ENCODE results near the gene UBXN11.

UBXN11 gene

GRCh38 chr1:26351590-26352337 lies 45.3 kb upstream of the UBXN11 start:
- in situ Hi-C loops (cut with MboI; ENCODE audit: low pct_unique_long_range_greater_than_20kb, low sequenced_read_pairs, unreplicated experiment) = no loop called here
- no peak for TF ChIP-seq CTCF (IDR thresholded peaks at IDR 0.05; ENCODE audit: extremely low read depth, insufficient read depth, missing control alignments)
- DNase-seq (ENCODE audit: low spot score) = no peak

- in situ Hi-C loops (cut with MboI; ENCODE audit: low pct_unique_long_range_greater_than_20kb, low sequenced_read_pairs, unreplicated experiment) = no loop called here
- no peak for DNase-seq (ENCODE audit: low spot score)
- TF ChIP-seq CTCF (IDR thresholded peaks at IDR 0.05; ENCODE audit: extremely low read depth, insufficient read depth, missing control alignments) = no peak
These were observed 44.5 kb upstream of the UBXN11 start for GRCh38 chr1:26350701-26351589.

- in situ Hi-C loops (cut with MboI; ENCODE audit: low pct_unique_long_range_greater_than_20kb, low sequenced_read_pairs, unreplicated experiment) = no loop called here
- DNase-seq (ENCODE audit: low spot score) = no peak
These were observed 43.9 kb upstream of the UBXN11 start for GRCh38 chr1:26350343-26350700.

GRCh38 chr1:26349877-26350244 lies 43.4 kb upstream of the UBXN11 start:
- no peak for TF ChIP-seq CTCF (IDR thresholded peaks at IDR 0.05; ENCODE audit: extremely low read depth, insufficient read depth, missing control alignments)
- in situ Hi-C loops (cut with MboI; ENCODE audit: low pct_unique_long_range_greater_than_20kb, low sequenced_read_pairs, unreplicated experiment) = no loop called here
- DNase-seq (ENCODE audit: low spot score) = no peak

More at GRCh38 chr1:26350343-26350700, 43.9 kb upstream of the UBXN11 start:
- no peak for TF ChIP-seq CTCF (IDR thresholded peaks at IDR 0.05; ENCODE audit: extremely low read depth, insufficient read depth, missing control alignments)

- DNase-seq (ENCODE audit: low spot score) = no peak
- in situ Hi-C loops (cut with MboI; ENCODE audit: low pct_unique_long_range_greater_than_20kb, low sequenced_read_pairs, unreplicated experiment) = no loop called here
- no peak for TF ChIP-seq CTCF (IDR thresholded peaks at IDR 0.05; ENCODE audit: extremely low read depth, insufficient read depth, missing control alignments)
These were observed 42.9 kb upstream of the UBXN11 start for GRCh38 chr1:26349188-26349876.

GRCh38 chr1:26346274-26347033 lies 40.0 kb upstream of the UBXN11 start:
- no peak for DNase-seq (ENCODE audit: low spot score)
- in situ Hi-C loops (cut with MboI; ENCODE audit: low pct_unique_long_range_greater_than_20kb, low sequenced_read_pairs, unreplicated experiment) = no loop called here
- TF ChIP-seq CTCF (IDR thresholded peaks at IDR 0.05; ENCODE audit: extremely low read depth, insufficient read depth, missing control alignments) = no peak
